Osteoblast (primary cell): Measurements from ENCODE around the gene MTTP. TPM values are rescaled to one million over a fixed set of nuclear protein-coding genes. Genes with fewer than 3 reads are reported as not detected.

Experiments
- DNase-seq: peaks from one replicate; pipeline ENCODE4 v3.0.0; 2011; ENCODE audit warnings: low spot score, mixed read lengths; ENCODE audit not compliant: insufficient read length; ENCODE audit errors: missing footprints
- H2AFZ ChIP-seq: 2 replicates; pipeline ENCODE4 v1.6.0; 2011; ENCODE audit warnings: mild to moderate bottlenecking, low read length
- H3K27ac ChIP-seq: 2 replicates; pipeline ENCODE4 v1.5.1; 2011; ENCODE audit warnings: mild to moderate bottlenecking, low read depth, low read length, moderate library complexity
- H3K27me3 ChIP-seq: 2 replicates; pipeline ENCODE4 v1.6.0; 2012; ENCODE audit warnings: mild to moderate bottlenecking, control low read depth, inconsistent platforms, low read length, moderate library complexity; ENCODE audit not compliant: insufficient read depth
- H3K36me3 ChIP-seq: 2 replicates; pipeline ENCODE4 v1.5.1; 2011; ENCODE audit warnings: mild to moderate bottlenecking, low read length, control low read depth, moderate library complexity; ENCODE audit not compliant: insufficient read depth
- H3K4me1 ChIP-seq: 2 replicates; pipeline ENCODE4 v1.5.1; 2011; ENCODE audit warnings: mild to moderate bottlenecking, low read length, control low read depth, moderate library complexity; ENCODE audit not compliant: insufficient read depth
- H3K4me2 ChIP-seq: 2 replicates; pipeline ENCODE4 v1.6.0; 2011; ENCODE audit warnings: mild to moderate bottlenecking, low read length; ENCODE audit not compliant: insufficient read depth
- H3K4me3 ChIP-seq: fragments of 200-600 bp; sonication (generic); 3 replicates; pipeline ENCODE4 v1.5.1; 2012; ENCODE audit warnings: mild to moderate bottlenecking, low read length, inconsistent platforms; ENCODE audit not compliant: insufficient read depth
- H3K79me2 ChIP-seq: 2 replicates; pipeline ENCODE4 v1.6.0; 2012; ENCODE audit warnings: mild to moderate bottlenecking, low read length, control low read depth, inconsistent platforms; ENCODE audit not compliant: insufficient read depth
- H3K9me3 ChIP-seq: 2 replicates; pipeline ENCODE4 v1.5.1; 2011; ENCODE audit warnings: low read depth, low read length, control low read depth
- H4K20me1 ChIP-seq: 2 replicates; pipeline ENCODE4 v1.6.0; 2012; ENCODE audit warnings: mild to moderate bottlenecking, low read length, control low read depth; ENCODE audit not compliant: insufficient read depth
- CTCF ChIP-seq: IDR thresholded peaks from 2 replicates; pipeline ENCODE4 v1.5.1; 2011; ENCODE audit warnings: mild to moderate bottlenecking, low read depth, low read length, moderate library complexity; ENCODE audit errors: extremely low read depth
- total RNA-seq: library from RNA; depleted of rRNA; stranded (reverse); fragments of >200 nt; gene quantifications from 2 replicates; pipeline ENCODE4 v1.2.3, GENCODE V29; 2012

Gene MTTP
- total RNA-seq, 1 donor, result not detected

GRCh38 chr4:99664716-99665115, 90.1 kb downstream of the MTTP start:
- no peaks in the 10 kb centered on the region for H3K27me3 ChIP-seq
- H3K4me3 ChIP-seq, result no peak overlapping the region
- no peak for TF ChIP-seq CTCF
- no peak for DNase-seq
- no peaks in the 10 kb centered on the region for H4K20me1 ChIP-seq
- no peak overlapping the region for H3K4me2 ChIP-seq
- no peaks in the 10 kb centered on the region for H3K4me1 ChIP-seq
- no peak overlapping the region for H2AFZ ChIP-seq
- no peaks in the 10 kb centered on the region for H3K36me3 ChIP-seq
- no peaks in the 10 kb centered on the region for H3K9me3 ChIP-seq
- no peaks in the 10 kb centered on the region for H3K79me2 ChIP-seq
- H3K27ac ChIP-seq, result no peak overlapping the region

- Histone ChIP-seq H4K20me1 (no peaks in the 10 kb centered on the region), H3K27me3 (no peaks in the 10 kb centered on the region), H3K4me1 (no peaks in the 10 kb centered on the region), H2AFZ (no peak overlapping the region), H3K9me3 (no peaks in the 10 kb centered on the region), H3K36me3 (no peaks in the 10 kb centered on the region), H3K79me2 (no peaks in the 10 kb centered on the region), H3K4me2 (no peak overlapping the region), H3K27ac (no peak overlapping the region), H3K4me3 (no peak overlapping the region)
- no peak for DNase-seq
- no peak for TF ChIP-seq CTCF
Observed at GRCh38 chr4:99665983-99666382, 91.4 kb downstream of the MTTP start.

- DNase-seq, result no peak
- Histone ChIP-seq H4K20me1 (no peaks in the 10 kb centered on the region), H3K27ac (no peak overlapping the region), H3K4me2 (no peak overlapping the region), H2AFZ (no peak overlapping the region), H3K79me2 (no peaks in the 10 kb centered on the region), H3K27me3 (no peaks in the 10 kb centered on the region), H3K9me3 (no peaks in the 10 kb centered on the region), H3K36me3 (no peaks in the 10 kb centered on the region), H3K4me3 (no peak overlapping the region), H3K4me1 (no peaks in the 10 kb centered on the region)
- TF ChIP-seq CTCF, result no peak
Observed at GRCh38 chr4:99668472-99668871, 93.8 kb downstream of the MTTP start.

- Histone ChIP-seq H3K79me2 (no peaks in the 10 kb centered on the region), H2AFZ (no peak overlapping the region), H3K4me2 (no peak overlapping the region), H3K27ac (no peak overlapping the region), H3K9me3 (no peaks in the 10 kb centered on the region), H3K4me1 (no peaks in the 10 kb centered on the region), H3K36me3 (no peaks in the 10 kb centered on the region), H3K27me3 (no peaks in the 10 kb centered on the region), H3K4me3 (no peak overlapping the region), H4K20me1 (no peaks in the 10 kb centered on the region)
- TF ChIP-seq CTCF, result no peak
- no peak for DNase-seq
Observed at GRCh38 chr4:99669084-99669483, 94.5 kb downstream of the MTTP start.
